Measurements from ENCODE around the gene TMEM185B. TPM values are rescaled to one million over a fixed set of nuclear protein-coding genes. Genes with fewer than 3 reads are reported as not detected.

The TMEM185B gene
- total RNA-seq (ENCODE audit: low replicate concordance), result 18.3 and 19.8 TPM in 2 replicates

GRCh38 chr2:120223034-120223912 is at the start of gene TMEM185B:
Gene TMEM185B, minus strand, starts transcription at chr2:120223400. Its CDS starts 424 bp downstream, at chr2:120222976.

DNA sequence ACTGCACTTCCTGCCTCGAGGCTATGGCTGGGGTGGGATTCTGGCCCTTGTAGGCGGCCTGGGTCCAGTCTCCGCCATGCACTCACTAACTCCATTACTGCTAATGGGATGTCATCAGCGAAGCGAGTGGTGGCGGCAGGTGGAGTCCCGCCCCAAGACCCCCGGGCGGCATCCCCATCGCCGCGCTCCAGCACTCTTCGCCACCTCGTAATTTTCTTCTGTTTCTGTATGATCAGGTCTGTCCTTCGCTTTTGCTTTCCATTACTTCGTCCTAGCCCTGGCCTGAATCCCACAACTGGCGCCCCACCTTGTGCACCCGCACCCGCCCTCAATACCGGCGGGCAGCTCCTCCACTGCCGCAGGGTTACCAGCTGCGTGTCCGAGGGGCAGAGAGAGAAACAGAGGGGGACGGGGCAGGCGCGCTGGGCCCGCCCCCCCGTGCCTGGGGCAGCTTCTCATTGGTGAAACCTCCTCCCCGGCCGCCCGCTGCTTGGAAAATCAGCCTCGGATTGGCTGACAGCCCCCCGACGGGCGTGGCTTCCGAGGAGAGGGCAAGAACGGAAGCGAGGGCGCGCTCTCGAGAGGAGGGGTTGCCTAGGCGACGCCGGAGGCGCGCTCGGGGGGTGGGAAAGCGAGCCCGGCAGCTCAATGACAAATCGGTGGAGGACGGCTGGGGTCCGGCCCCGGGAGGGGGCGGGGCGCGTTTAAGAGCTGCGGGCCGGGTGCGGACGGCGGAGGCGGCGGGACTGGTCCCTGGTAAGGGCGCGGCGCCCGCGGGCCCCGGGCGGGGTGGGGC is 29.2 kb upstream of the TMEM185B start, which contains the start of gene RALB:
Gene RALB (plus strand): TSS at position 628 of the 796 bp plus-strand sequence. CDS start 25,813 bp downstream, outside the sequence.

Other genes starting within 250 kb of the TMEM185B start
- gene EPB41L5, start 210.3 kb downstream of the TMEM185B start, total RNA-seq (ENCODE audit: low replicate concordance), result 6.1 and 10.7 TPM in 2 replicates
- 57.9 and 75.2 TPM in 2 replicates for gene RALB, start 29.5 kb upstream of the TMEM185B start, total RNA-seq (ENCODE audit: low replicate concordance)
- 0.08 and 0.70 TPM in 2 replicates for gene INHBB, start 122.7 kb upstream of the TMEM185B start, total RNA-seq (ENCODE audit: low replicate concordance)